SH-SY5Y (cell line): ENCODE measurements around the gene ZNF417.

Experiments
- GATA2 ChIP-seq: IDR thresholded peaks from 2 replicates; pipeline ENCODE4 v1.6.1; 2011; ENCODE audit warnings: mild to moderate bottlenecking, low read depth, low read length
- GATA3 ChIP-seq: IDR thresholded peaks from 2 replicates; pipeline ENCODE4 v1.6.1; 2011; ENCODE audit warnings: low read depth, mild to moderate bottlenecking, low read length, moderate library complexity

The ZNF417 gene

DNA sequence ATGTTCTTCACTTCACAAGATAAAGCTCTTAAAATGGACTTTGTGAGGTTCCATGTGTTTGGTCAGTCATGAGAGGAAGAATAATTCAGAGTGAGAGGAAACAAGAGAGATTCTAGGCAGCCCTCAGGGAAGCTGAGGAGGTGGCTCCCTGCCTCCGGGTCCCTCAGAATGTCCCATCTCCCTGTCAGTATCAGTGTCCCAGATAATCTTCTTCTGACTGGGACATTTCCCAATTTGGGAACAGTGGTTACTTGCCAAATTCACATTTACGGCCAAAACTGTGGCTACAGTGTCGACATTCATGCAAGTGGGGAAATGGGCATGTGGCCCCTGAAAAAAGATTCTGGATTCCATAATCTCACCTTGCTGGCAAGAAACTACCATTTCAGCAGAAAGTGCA, 9.0 kb downstream of the ZNF417 start:
- TF ChIP-seq GATA2 (no peak), GATA3 (no peak)

DNA sequence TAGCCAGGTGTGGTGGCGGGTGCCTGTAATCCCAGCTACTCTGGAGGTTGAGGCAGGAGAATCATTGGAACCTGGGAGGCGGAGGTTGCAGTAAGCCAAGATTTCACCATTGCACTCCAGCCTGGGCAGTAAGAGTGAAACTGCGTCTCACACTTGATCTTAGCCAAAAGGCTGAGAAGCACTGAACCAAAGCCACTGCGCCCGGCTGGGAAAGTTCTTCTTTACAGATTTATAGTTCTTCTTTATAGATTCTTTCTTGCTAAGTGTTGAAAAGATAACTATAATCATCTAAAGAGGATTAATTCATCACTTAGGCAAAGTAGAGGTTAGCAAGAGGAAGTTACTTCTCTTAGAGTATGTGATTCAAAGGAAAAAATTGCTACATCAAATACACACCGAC, 11.1 kb downstream of the ZNF417 start:
- TF ChIP-seq GATA3 (no peak), GATA2 (no peak)

DNA sequence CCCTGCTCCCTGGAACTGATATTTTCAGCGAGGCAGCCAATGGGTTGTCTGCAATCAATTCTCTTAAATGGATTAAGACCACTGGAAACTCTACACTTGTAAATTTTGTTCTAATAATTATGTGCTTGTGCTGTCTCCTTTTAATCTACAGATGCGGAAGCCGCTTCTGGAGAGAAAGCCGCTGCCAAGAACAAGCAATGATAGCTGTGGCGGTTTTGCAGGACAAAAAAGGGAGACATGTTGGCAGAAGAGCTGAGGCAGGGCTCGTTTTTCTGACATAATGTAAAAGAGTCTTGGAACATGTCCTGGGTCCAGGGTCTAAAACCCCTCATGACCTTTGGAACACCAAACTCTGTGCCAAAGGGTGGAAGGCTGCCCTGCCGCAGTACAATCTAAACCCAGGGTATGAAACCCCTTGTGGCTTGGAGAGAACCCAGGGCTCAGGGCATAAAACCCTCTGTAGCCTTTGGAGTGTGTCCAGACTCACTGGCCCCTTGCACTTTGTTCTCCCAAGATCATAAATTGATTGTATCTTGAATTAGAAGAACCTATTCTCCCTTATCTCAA, 12.7 kb downstream of the ZNF417 start:
- TF ChIP-seq GATA2, result no peak

DNA sequence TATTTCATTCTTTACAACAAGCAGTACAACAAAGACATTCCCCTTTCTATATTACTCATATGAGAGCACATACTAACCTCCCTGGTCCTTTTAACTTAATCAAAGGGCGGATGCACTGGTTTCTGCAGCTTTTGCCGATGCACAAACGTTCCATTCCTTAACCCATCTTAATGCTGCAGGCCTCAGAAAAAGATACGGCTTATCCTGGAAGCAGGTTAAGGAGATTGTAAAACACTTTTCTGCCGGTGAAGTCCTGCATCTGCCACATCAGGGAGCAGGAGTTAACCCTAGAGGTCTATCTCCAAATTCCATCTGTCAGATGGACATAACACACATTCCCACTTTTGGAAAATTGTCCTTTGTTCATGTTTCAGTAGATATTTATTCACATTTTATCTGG, 16.1 kb downstream of the ZNF417 start:
- no peak for TF ChIP-seq GATA3

DNA sequence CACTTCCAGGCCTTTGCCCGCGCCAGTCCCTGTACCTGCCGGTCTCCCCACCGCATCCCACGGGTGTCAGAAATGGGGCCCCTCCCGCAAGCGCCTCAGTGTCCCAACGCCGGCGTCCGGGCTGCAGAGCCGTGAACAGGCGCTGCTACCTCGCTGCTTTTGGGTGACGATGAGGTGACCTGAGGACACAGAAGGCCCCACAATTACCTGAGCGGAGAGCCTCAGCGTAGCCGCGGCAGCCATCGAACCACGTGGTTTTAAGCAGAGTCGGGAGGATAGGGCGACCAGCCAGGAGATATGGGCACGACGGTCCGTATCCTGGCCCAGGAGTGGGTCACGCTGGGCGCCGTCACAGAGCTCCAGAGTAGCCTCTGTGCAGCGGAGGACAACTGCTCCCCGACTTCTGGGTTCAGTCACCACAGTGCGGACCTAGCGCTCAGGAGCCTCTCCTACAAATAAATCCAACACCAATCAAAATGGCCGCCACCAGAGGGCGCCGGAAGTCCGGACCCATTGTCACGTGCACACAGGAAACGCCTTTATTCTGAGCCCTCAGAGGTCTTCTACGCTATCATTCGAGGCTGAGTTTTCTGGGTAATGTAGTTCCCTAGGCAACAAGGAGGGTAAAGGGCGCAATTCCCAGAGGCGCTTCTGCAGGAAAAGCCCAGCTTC, 27.7 kb downstream of the ZNF417 start, which contains the start of gene ZNF814:
Gene ZNF814, minus strand, starts transcription at position 478 of the 672 bp plus-strand sequence. Its CDS starts 235 bp downstream, at position 243.
- TF ChIP-seq GATA2, result no peak
- TF ChIP-seq GATA3, result no peak

DNA sequence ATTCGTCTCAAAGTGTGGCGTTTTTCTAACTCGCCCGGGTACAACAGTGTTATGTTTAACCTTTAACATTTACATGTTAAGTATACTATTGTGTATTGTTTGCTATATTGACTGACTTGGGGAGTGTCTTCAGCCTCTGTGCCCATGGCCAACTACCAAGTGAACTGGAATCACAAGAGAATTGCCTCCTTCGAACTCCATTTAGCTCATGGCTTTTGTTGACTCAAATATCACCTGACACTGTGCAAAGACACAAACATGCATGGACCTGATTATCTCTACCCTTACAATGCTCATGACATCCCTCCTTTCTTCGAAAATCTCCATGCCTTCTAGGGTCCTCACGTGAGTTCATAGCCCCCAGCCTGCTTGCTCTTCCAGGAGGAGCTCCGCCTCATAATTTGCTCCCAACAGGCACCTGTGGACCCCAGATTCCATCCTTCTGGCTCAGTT, 28.3 kb downstream of the ZNF417 start:
- no peak for TF ChIP-seq GATA2
- no peak for TF ChIP-seq GATA3

DNA sequence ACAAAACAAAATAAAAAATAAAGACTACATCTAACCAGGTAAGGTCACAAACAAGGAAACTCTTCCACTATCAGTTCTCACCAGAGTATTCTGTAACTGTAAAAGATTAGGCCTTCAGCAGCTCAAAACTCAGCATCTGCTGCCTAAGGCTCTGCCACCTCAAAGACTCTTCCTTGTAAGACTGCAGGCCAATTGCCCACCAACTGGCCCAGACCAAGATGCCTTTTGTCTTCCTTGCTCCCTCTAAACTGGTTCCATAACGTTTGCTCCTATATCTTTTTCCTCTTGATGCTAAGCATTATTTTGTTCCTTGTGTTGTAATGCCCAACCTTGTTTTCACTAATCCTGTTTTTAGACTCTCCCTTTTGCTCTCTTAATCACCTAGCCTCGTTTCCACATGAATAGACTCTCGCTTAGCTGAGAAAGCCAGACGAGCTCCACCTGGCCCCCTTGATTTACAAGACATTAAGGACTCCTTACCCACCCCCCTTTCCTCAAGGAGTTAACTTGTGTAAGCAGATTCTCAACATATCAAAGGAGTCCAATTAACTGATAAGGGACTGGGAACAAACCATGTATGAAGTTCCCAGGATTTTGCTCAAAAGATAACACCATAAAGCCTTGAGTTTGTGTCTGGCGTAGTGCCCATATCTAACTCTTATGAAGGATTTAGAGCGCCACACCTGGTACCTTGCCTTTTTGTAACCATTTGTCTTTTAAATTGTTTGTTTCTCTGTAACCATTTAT, 29.0 kb downstream of the ZNF417 start:
- no peak for TF ChIP-seq GATA3
- no peak for TF ChIP-seq GATA2

DNA sequence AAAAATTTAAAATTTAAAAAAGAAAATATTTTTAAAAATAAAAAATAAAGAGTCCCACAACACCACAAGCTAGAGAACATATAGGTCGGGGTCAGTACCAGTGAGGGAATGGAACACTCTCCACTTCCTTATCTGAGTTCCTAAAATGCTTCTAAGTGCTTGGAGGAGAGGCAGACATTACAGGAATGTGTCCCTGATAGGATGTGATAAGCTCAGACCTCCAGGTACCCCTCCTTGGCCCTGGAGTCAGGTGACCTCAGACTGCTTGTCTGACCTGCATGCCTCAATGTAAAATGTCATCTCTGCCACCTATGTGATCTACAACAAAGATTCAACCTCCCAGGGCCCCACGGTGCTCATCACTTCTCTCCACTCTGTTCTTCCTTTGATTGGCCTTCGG, 30.3 kb downstream of the ZNF417 start:
- TF ChIP-seq GATA2 (no peak), GATA3 (no peak)

DNA sequence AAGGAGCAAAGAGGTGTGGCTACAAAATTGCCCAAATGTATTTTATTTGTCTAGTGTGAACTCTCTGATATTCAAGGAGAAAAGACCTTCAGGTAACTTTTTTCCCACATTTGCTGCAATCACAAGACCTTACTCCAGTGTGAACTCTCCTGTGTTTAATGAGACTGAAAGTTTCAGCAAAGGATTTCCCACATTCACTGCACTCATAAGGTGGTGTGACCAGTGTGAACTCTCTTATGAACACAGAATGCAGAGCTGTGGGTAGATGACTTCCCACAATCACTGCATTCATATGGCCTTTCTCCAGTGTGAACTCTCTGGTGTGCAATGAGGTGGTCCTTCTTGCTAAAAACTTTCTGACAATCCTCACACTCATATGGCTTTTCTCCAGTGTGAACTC, 43.9 kb downstream of the ZNF417 start:
- TF ChIP-seq GATA3 (no peak), GATA2 (no peak)

DNA sequence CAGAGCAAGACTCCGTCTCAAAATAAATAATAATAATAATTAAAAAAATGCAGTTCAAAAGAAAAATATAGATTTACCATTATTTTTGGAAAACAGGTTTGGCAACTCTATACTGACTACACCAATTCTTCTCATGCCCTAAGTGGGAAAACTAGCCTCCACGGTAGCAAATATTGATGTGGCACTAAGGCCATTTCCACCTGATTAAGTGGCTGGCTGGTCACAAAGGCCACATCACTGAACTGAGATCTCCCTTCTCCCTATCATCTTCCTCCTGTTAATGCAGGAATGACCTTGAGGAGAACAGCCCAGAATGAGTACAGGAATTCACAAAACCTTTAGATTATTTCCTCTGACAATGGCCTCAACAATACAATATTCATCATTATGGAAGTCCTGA, 46.2 kb downstream of the ZNF417 start:
- no peak for TF ChIP-seq GATA2
- no peak for TF ChIP-seq GATA3

DNA sequence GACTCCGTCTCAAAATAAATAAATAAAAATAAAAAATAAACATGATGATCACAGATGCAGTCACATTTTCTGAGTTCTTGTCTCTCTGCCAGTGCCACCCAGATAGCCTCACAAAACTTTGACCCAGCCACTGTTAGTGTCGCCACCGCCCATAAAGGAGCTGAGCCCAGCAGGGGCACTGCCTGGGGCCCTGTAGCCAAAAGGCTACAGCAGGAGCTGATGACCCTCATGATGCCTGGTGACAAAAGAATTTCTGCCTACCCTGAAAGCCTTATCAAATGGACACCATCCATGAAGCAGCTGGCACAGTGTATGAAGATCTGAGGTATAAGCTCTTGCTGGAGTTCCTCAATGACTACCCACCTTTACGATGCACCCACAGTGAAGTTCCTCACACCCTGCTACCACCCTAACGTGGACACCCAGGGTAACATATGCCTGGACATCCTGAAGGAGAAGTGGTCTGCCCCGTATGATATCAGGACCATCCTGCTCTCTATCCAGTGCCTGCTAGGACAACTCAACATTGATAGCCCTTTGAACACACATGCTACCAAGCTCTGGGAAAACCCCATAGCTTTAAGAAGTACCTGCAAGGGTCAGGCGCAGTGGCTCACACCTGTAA, 48.4 kb downstream of the ZNF417 start:
- TF ChIP-seq GATA2 (no peak), GATA3 (no peak)
